ENCODE measurements around the gene GPC6. TPM values are rescaled to one million over a fixed set of nuclear protein-coding genes. Genes with fewer than 3 reads are reported as not detected.

GPC6 gene
- polyA plus RNA-seq, 1 of the 3 experiments (the other 2 are of a cell fraction) = 6.7 TPM

- TF ChIP-seq USF1 (IDR thresholded peaks at IDR 0.05; ENCODE audit: borderline replicate concordance, low read depth) = no peak
Measured at GRCh38 chr13:93765811-93766210, 539.2 kb downstream of the GPC6 start (continued).

- no peak overlapping the region for H3K4me2 ChIP-seq
- H3K9me3 ChIP-seq = no peaks in the 10 kb centered on the region
- DNase-seq = no peak
- no peak overlapping the region for H3K9ac ChIP-seq
- 92% methylated on average over 3 of the region's 3 CpGs for whole genome bisulfite sequencing (ENCODE audit: low lambda C conversion rate)
- ChIA-PET POLR2A (no interaction called here), CTCF (interaction anchor here (1.6 kb wide), 1 partner anchor 538 kb away, joined by 4 read pairs; no protein-coding TSS in a partner anchor)
- no peak overlapping the region for H3K4me3 ChIP-seq (ENCODE audit: low read depth in 2 of 2, low read length in 1 of 2)
- H2AFZ ChIP-seq (ENCODE audit: low read depth) = no peak overlapping the region
- H3K79me2 ChIP-seq (ENCODE audit: insufficient read depth) = no peaks in the 10 kb centered on the region
- H3K4me1 ChIP-seq (ENCODE audit: control insufficient read depth in 1 of 2, insufficient read depth in 2 of 2, low read depth in 1 of 2, low read length in 1 of 2) = peaks cover 0 to 3% of the 10 kb centered on the region in 2 experiments; a peak in 2 of 4 replicates
- H3K36me3 ChIP-seq (replicated peaks in 1 of 2; ENCODE audit: control insufficient read depth in 1 of 2, insufficient read depth in 2 of 2, low read length in 1 of 2) = no peaks in the 10 kb centered on the region
- H3F3A ChIP-seq (replicated peaks; ENCODE audit: insufficient read depth) = no peaks in the 10 kb centered on the region
- no peaks in the 10 kb centered on the region for H3K27me3 ChIP-seq (ENCODE audit: insufficient read depth)
- no peaks in the 10 kb centered on the region for H4K20me1 ChIP-seq (ENCODE audit: insufficient read depth)
- TF ChIP-seq EZH2phosphoT487 (IDR thresholded peaks at IDR 0.05; ENCODE audit: borderline replicate concordance, low read depth) (no peak), NRF1 (IDR thresholded peaks at IDR 0.05; ENCODE audit: low read depth, low read length) (no peak), ELF1 (IDR thresholded peaks at IDR 0.05) (no peak), NFIC (IDR thresholded peaks at IDR 0.05; ENCODE audit: borderline replicate concordance) (no peak), RXRA (IDR thresholded peaks at IDR 0.05; ENCODE audit: borderline replicate concordance, low read depth) (no peak), EP300 (IDR thresholded peaks at IDR 0.05; ENCODE audit: borderline replicate concordance in 1 of 2, low read depth in 1 of 2, low read length in 1 of 2) (no peak), USF2 (IDR thresholded peaks at IDR 0.05; ENCODE audit: borderline replicate concordance, low read depth, low read length) (no peak), POLR2AphosphoS5 (IDR thresholded peaks at IDR 0.05; ENCODE audit: low read depth, low read length) (no peak), CTCF (IDR thresholded peaks at IDR 0.05) (no peak), GATA2 (CRISPR knock-in tag; IDR thresholded peaks at IDR 0.05) (no peak), CHD2 (IDR thresholded peaks at IDR 0.05; ENCODE audit: low read length, partially characterized antibody) (no peak), JUND (IDR thresholded peaks at IDR 0.05) (no peak), GABPA (IDR thresholded peaks at IDR 0.05; ENCODE audit: low read depth) (no peak), RAD21 (IDR thresholded peaks at IDR 0.05; ENCODE audit: low read length) (no peak), RFX5 (IDR thresholded peaks at IDR 0.05; ENCODE audit: low read length) (no peak), YY1 (IDR thresholded peaks at IDR 0.05; ENCODE audit: low read depth) (no peak), MXI1 (IDR thresholded peaks at IDR 0.05; ENCODE audit: low read depth, low read length) (no peak)
- H3K9me2 ChIP-seq = no peaks in the 10 kb centered on the region
- no peak overlapping the region for H3K27ac ChIP-seq (ENCODE audit: low read depth in 2 of 2, low read length in 1 of 2)
Measured at GRCh38 chr13:93766719-93767118, 540.1 kb downstream of the GPC6 start.
